ENCODE measurements around the gene COPS2.

The COPS2 gene

GRCh38 chr15:49174902-49175301, 19.5 kb upstream of the COPS2 start:
- no peak overlapping the region for H3K4me3 ChIP-seq (ENCODE audit: low read depth, low read length)

GRCh38 chr15:49171790-49172189, 16.4 kb upstream of the COPS2 start:
- H3K4me3 ChIP-seq (ENCODE audit: low read depth, low read length): no peak overlapping the region
- no peak for TF ChIP-seq CTCF (IDR thresholded peaks at IDR 0.05; ENCODE audit: low read depth, low read length)

More at GRCh38 chr15:49174902-49175301, 19.5 kb upstream of the COPS2 start:
- TF ChIP-seq CTCF (IDR thresholded peaks at IDR 0.05; ENCODE audit: low read depth, low read length): no peak

GRCh38 chr15:49169880-49170597, 14.6 kb upstream of the COPS2 start, which contains the start of gene GALK2:
Gene GALK2 (plus strand): TSS chr15:49170247. CDS start chr15:49170323, 76 bp downstream.
- peak within 1 kb of the TSS; percentile 73 for H3K4me3 ChIP-seq (ENCODE audit: low read depth, low read length)
- no peak for TF ChIP-seq CTCF (IDR thresholded peaks at IDR 0.05; ENCODE audit: low read depth, low read length)

GRCh38 chr15:49168016-49168415, 12.6 kb upstream of the COPS2 start:
- no peak overlapping the region for H3K4me3 ChIP-seq (ENCODE audit: low read depth, low read length)
- TF ChIP-seq CTCF (IDR thresholded peaks at IDR 0.05; ENCODE audit: low read depth, low read length): no peak

- no peak overlapping the region for H3K4me3 ChIP-seq (ENCODE audit: low read depth, low read length)
- no peak for TF ChIP-seq CTCF (IDR thresholded peaks at IDR 0.05; ENCODE audit: low read depth, low read length)
These were observed 9.5 kb upstream of the COPS2 start for GRCh38 chr15:49164865-49165264.

- no peak overlapping the region for H3K4me3 ChIP-seq (ENCODE audit: low read depth, low read length)
- no peak for TF ChIP-seq CTCF (IDR thresholded peaks at IDR 0.05; ENCODE audit: low read depth, low read length)
These were observed 8.3 kb upstream of the COPS2 start for GRCh38 chr15:49163678-49164077.

- H3K4me3 ChIP-seq (ENCODE audit: low read depth, low read length): peak overlapping the region; percentile 86
- TF ChIP-seq CTCF (IDR thresholded peaks at IDR 0.05; ENCODE audit: low read depth, low read length): no peak
These were observed 632 bp upstream of the COPS2 start for GRCh38 chr15:49155834-49156627.

Data from WI38 (cell line).